K562 (cell line): ENCODE data around the gene ABCC5. TPM values are rescaled to one million over a fixed set of nuclear protein-coding genes. Genes with fewer than 3 reads are reported as not detected.

Experiments used
- ATAC-seq: fragments of 200-7000 bp; cut with Tn5 transposase; 3 replicates; pipeline ENCODE4 v1.9.1; 2020; ENCODE audit warnings: moderate library complexity
- BruUV-seq: library from RNA; stranded (reverse); fragments of 400-500 nt; replicated peaks from 2 replicates; lab custom pipeline; 2021; lab: Mats Ljungman, UMichigan
- CTCF ChIA-PET: fragments of 300-600 bp; formaldehyde crosslinking; extraction: SDS; loops from one replicate; lab custom pipeline; 2021; ENCODE audit warnings: low intra/inter-chr PET ratio; lab: Yijun Ruan, JAX
- POLR2A ChIA-PET: fragments of 300-600, 350-650 bp; sonication (Branson Sonifier 250); formaldehyde crosslinking; extraction: SDS; loops from one replicate; lab custom pipeline; 2021; ENCODE audit warnings: antibody characterized with exemption, inconsistent platforms; lab: Yijun Ruan, JAX
- DNase-seq, 4 experiments: peaks; one replicate each; pipeline versions ENCODE4 v3.0.0 to v3.0.0-alpha.2; 2011 to 2018; ENCODE audit warnings: low spot score in 3 of 4, mixed read lengths in 3 of 4; ENCODE audit errors: extremely low read depth in 1 of 4
- FAIRE-seq: peaks from 2 replicates; lab custom pipeline; 2011; peaks lifted over from hg19 to GRCh38; lab: Jason Lieb, UNC
- H2AFZ ChIP-seq: 2 replicates; pipeline ENCODE4 v1.6.0; 2011; ENCODE audit warnings: low read depth, low read length, control low read depth, inconsistent platforms
- H3K27ac ChIP-seq: fragments of 200-600 bp; 3 replicates; pipeline ENCODE4 v1.8.0; 2011; ENCODE audit warnings: low read depth, mild to moderate bottlenecking, control low read depth, inconsistent platforms, low read length, moderate library complexity, mixed read lengths; ENCODE audit errors: extremely low read depth
- H3K27me3 ChIP-seq, 2 experiments: fragments of 300-600 bp in 1 of 2; 2 replicates in 1 of 2; 3 replicates in 1 of 2; pipeline versions ENCODE4 v1.6.0 to v1.8.0; 2011; ENCODE audit warnings: inconsistent platforms in 2 of 2, low read length in 2 of 2, mild to moderate bottlenecking in 1 of 2, mixed read lengths in 1 of 2, moderate library complexity in 1 of 2; ENCODE audit not compliant: control insufficient read depth in 2 of 2, insufficient read depth in 2 of 2
- H3K36me3 ChIP-seq: fragments of 300-600 bp; 3 replicates; pipeline ENCODE4 v1.8.0; 2011; ENCODE audit warnings: mild to moderate bottlenecking, low read length, inconsistent platforms; ENCODE audit not compliant: control insufficient read depth, insufficient read depth
- H3K4me1 ChIP-seq, 2 experiments: fragments of 200-600 bp in 1 of 2; replicated peaks in 1 of 2; 2 replicates in 1 of 2; 3 replicates in 1 of 2; pipeline versions ENCODE4 v1.5.1 to v1.8.0; 2011; ENCODE audit warnings: inconsistent platforms in 2 of 2, low read length in 2 of 2, mild to moderate bottlenecking in 1 of 2, mixed read lengths in 1 of 2, moderate library complexity in 1 of 2; ENCODE audit not compliant: control insufficient read depth in 2 of 2, insufficient read depth in 2 of 2
- H3K4me2 ChIP-seq: 2 replicates; pipeline ENCODE4 v1.6.1; 2011; ENCODE audit warnings: low read length, control low read depth, inconsistent platforms, mixed read lengths; ENCODE audit not compliant: insufficient read depth
- H3K4me3 ChIP-seq: fragments of 200-600 bp; sonication (generic), shearing (Covaris generic); 2 replicates; pipeline ENCODE4 v1.5.1; 2016; ENCODE audit warnings: control low read depth, inconsistent platforms
- H3K79me2 ChIP-seq: fragments of 200-600 bp; 3 replicates; pipeline ENCODE4 v1.8.0; 2011; ENCODE audit warnings: low read length, inconsistent platforms; ENCODE audit not compliant: control insufficient read depth, insufficient read depth
- H3K9ac ChIP-seq, 2 experiments: 2 replicates each; pipeline versions ENCODE4 v1.6.0 to v1.6.1; 2011; ENCODE audit warnings: low read depth in 2 of 2, low read length in 2 of 2, control low read depth in 1 of 2, inconsistent platforms in 1 of 2, mild to moderate bottlenecking in 1 of 2, mixed read lengths in 1 of 2; ENCODE audit not compliant: insufficient read depth in 1 of 2
- H3K9me1 ChIP-seq: one replicate; pipeline ENCODE4 v1.6.0; 2011; ENCODE audit warnings: inconsistent platforms, mild to moderate bottlenecking, low read length, moderate library complexity; ENCODE audit not compliant: control insufficient read depth, insufficient read depth
- H3K9me3 ChIP-seq: replicated peaks from 2 replicates; pipeline ENCODE4 v1.5.1; 2011; ENCODE audit warnings: low read depth, low read length, inconsistent platforms; ENCODE audit not compliant: control insufficient read depth, insufficient read depth
- H4K20me1 ChIP-seq: replicated peaks from 2 replicates; pipeline ENCODE4 v1.6.1; 2011; ENCODE audit warnings: low read length, inconsistent platforms, mixed read lengths; ENCODE audit not compliant: control insufficient read depth, insufficient read depth
- AFF1 ChIP-seq, 2 experiments: fragments of 450-650 bp; IDR thresholded peaks; 2 replicates each; pipeline ENCODE4 v1.6.1; 2018; ENCODE audit warnings: mild to moderate bottlenecking in 2 of 2, low read depth in 1 of 2; ENCODE audit not compliant: partially characterized antibody in 2 of 2
- JUN ChIP-seq, 2 experiments: sonication (generic) in 1 of 2; formaldehyde crosslinking in 1 of 2; IDR thresholded peaks; 2 replicates each; pipeline versions ENCODE4 v1.6.1 to v1.8.0; 2012 to 2022; ENCODE audit warnings: borderline replicate concordance in 2 of 2, mild to moderate bottlenecking in 2 of 2, improper control_type of control experiment in 1 of 2, low read depth in 1 of 2, low read length in 1 of 2, missing genetic modification reagents in 1 of 2
- MYC ChIP-seq, 2 experiments: fragments of 250-450 bp in 1 of 2; sonication (Bioruptor Pico) in 1 of 2; IDR thresholded peaks; 2 replicates each; pipeline versions ENCODE4 v1.5.1 to v1.6.1; 2012 to 2021; ENCODE audit warnings: low read depth in 2 of 2, borderline replicate concordance in 1 of 2, improper control_type of control experiment in 1 of 2, low read length in 1 of 2, mild to moderate bottlenecking in 1 of 2, moderate library complexity in 1 of 2
- NONO ChIP-seq, 2 experiments: fragments of 200-400 bp in 1 of 2; fragments of 450-650 bp in 1 of 2; formaldehyde crosslinking in 1 of 2; IDR thresholded peaks; 2 replicates each; pipeline ENCODE4 v1.6.1; 2017; ENCODE audit warnings: low read depth in 2 of 2, mild to moderate bottlenecking in 2 of 2, moderate library complexity in 2 of 2, low read length in 1 of 2
- PTBP1 ChIP-seq: fragments of 200-400 bp; formaldehyde crosslinking; IDR thresholded peaks from 2 replicates; pipeline ENCODE4 v1.6.1; 2017; ENCODE audit warnings: low read depth, low read length
- RBM17 ChIP-seq: fragments of 200-400 bp; formaldehyde crosslinking; IDR thresholded peaks from 2 replicates; pipeline ENCODE4 v1.6.1; 2017; ENCODE audit warnings: low read depth, mild to moderate bottlenecking, low read length, borderline replicate concordance
- TCF7L2 ChIP-seq: fragments of 150-350 bp; IDR thresholded peaks from 2 replicates; pipeline ENCODE4 v1.6.1; 2016; ENCODE audit warnings: low read depth, mild to moderate bottlenecking, low read length, moderate library complexity
- ZNF197 ChIP-seq: fragments of 200-800 bp; sonication (Bioruptor generic); IDR thresholded peaks from 2 replicates; pipeline ENCODE4 v1.6.1; 2016; ENCODE audit warnings: low read depth, missing genetic modification characterization, missing compliant biosample characterization
- ZNF609 ChIP-seq: sonication (generic); formaldehyde crosslinking; IDR thresholded peaks from 2 replicates; pipeline ENCODE4 v1.8.1; 2023; ENCODE audit warnings: missing genetic modification reagents, mild to moderate bottlenecking, borderline replicate concordance
- ZNF780A ChIP-seq: fragments of 250-450 bp; sonication (Bioruptor Pico); IDR thresholded peaks from 2 replicates; pipeline ENCODE4 v1.5.0; 2021; ENCODE audit warnings: mild to moderate bottlenecking
- WGBS: fragments of 100-300 bp; shearing (Covaris generic); methylation state at CpG from one replicate; pipeline ENCODE4 v1.1.6; 2016; ENCODE audit warnings: low coverage, mixed read lengths; ENCODE audit not compliant: insufficient coverage; ENCODE audit errors: missing lambda C conversion rate; 5-methylcytosine and 5-hydroxymethylcytosine counted together
- in situ Hi-C: fragments of 300-500 bp; cut with MboI; formaldehyde crosslinking; loops from 4 replicates; pipeline ENCODE4 v1.15.0; 2018; ENCODE audit warnings: inconsistent platforms, mixed read lengths
- intact Hi-C: fragments of 100-400 bp; cut with micrococcal nuclease; formaldehyde crosslinking; loops from 2 replicates; pipeline ENCODE4 v1.14.2; 2022
- polyA plus RNA-seq, 8 experiments: library from polyadenylated mRNA; depleted of rRNA in 4 of 8; stranded (reverse) in 5 of 8; unstranded in 3 of 8; fragments of >200 nt; fragmentation: Nextera tagmentation in 2 of 8; fragmentation: Illumina TruSeq in 1 of 8; extraction: Ambion mirVana in 2 of 8; extraction: Trizol in 1 of 8; gene quantifications; 2 replicates each; pipeline versions ENCODE4 v1.2.1 to v1.2.3, GENCODE V29; 2011 to 2014; ENCODE audit warnings: inconsistent platforms in 1 of 8, missing spikeins in 1 of 8
- total RNA-seq, 7 experiments: library from RNA; depleted of rRNA in 6 of 7; stranded (reverse); fragments of >200 nt in 6 of 7; fragmentation: Illumina TruSeq in 2 of 7; extraction: Trizol in 2 of 7; gene quantifications; 2 replicates each; pipeline versions ENCODE4 v1.2.1 to v1.2.3, GENCODE V29; 2011 to 2021; ENCODE audit warnings: low replicate concordance in 1 of 7

ABCC5 gene
- total and polyA plus RNA-seq, 9 of the 15 experiments (the other 6 are each of a cell fraction or from before 2014, with no cell fraction given) = 22.0 to 53.0 (median 41.9) TPM

GRCh38 chr3:183913580-183913920, 104.1 kb downstream of the ABCC5 start:
- Histone ChIP-seq H3K36me3 (no peaks in the 10 kb centered on the region), H3K79me2 (no peaks in the 10 kb centered on the region), H3K4me1 (peaks cover 0 to 10% of the 10 kb centered on the region in 2 experiments; a peak in 3 of 5 replicates), H3K4me2 (no peak overlapping the region), H3K9me3 (no peaks in the 10 kb centered on the region), H3K9me1 (no peaks in the 10 kb centered on the region), H3K4me3 (no peak overlapping the region), H2AFZ (no peak overlapping the region), H3K27me3 (peaks cover 0 to 9% of the 10 kb centered on the region in 2 experiments; a peak in 2 of 5 replicates), H3K9ac (peak overlapping the region in 1 of 2 experiments; percentile 39; a peak in 1 of 4 replicates), H3K27ac (no peak overlapping the region), H4K20me1 (no peaks in the 10 kb centered on the region)
- intact Hi-C loops (no loop called here), in situ Hi-C loops (no loop called here)
- no TSS peak for BruUV-seq
- ChIA-PET POLR2A (interaction anchor here (1.0 kb wide), 1 partner anchor 10 kb away, joined by 3 read pairs; no protein-coding TSS in a partner anchor), CTCF (interaction anchor here (0.6 kb wide), 1 partner anchor 49 kb away, joined by 3 read pairs; no protein-coding TSS in a partner anchor)
- no peak for DNase-seq
- no peak for FAIRE-seq
- WGBS = 82% methylated on average over 7 of the region's 9 CpGs
- ATAC-seq = no peak
- TF ChIP-seq NONO (IDR thresholded peaks at IDR 0.05; ENCODE audit: low read depth in 2 of 2, low read length in 1 of 2) (no peak), RBM17 (no peak), ZNF780A (CRISPR knock-in tag) (no peak), MYC (IDR thresholded peaks at IDR 0.05; ENCODE audit: low read depth, low read length) (no peak), MYC (CRISPR knock-in tag; IDR thresholded peaks at IDR 0.05; ENCODE audit: borderline replicate concordance, low read depth) (no peak), PTBP1 (no peak), ZNF197 (no peak), ZNF609 (CRISPR knock-in tag) (no peak), AFF1 (IDR thresholded peaks at IDR 0.05; ENCODE audit: low read depth in 1 of 2, partially characterized antibody in 2 of 2) (no peak), TCF7L2 (no peak), JUN (IDR thresholded peaks at IDR 0.05; ENCODE audit: borderline replicate concordance, low read depth, low read length) (no peak), JUN (CRISPR knock-in tag; IDR thresholded peaks at IDR 0.05; ENCODE audit: borderline replicate concordance) (no peak)
